ENCODE results near the gene ITPR2.

GRCh38 chr12:26451763-26452162 lies 381.2 kb downstream of the ITPR2 start:
- TF ChIP-seq CTCF (IDR thresholded peaks at IDR 0.05; ENCODE audit: low read length): no peak
- TF ChIP-seq EZH2 (optimal IDR thresholded peaks at IDR 0.05; ENCODE audit: low read depth, low read length): no peak

All from MM.1S (cell line).